Activated CD4-positive, CD25-positive, alpha-beta regulatory T cell treated with anti-CD3 and anti-CD28 coated beads, Interleukin-2, amount 50 U/mL, for 16 hours (primary cell): ENCODE results near the gene KRT72.

Experiments used
- DNase-seq: peaks from one replicate; pipeline ENCODE4 v3.0.0-alpha.2; 2020; ENCODE audit warnings: low read depth, low spot score

KRT72 gene

DNA sequence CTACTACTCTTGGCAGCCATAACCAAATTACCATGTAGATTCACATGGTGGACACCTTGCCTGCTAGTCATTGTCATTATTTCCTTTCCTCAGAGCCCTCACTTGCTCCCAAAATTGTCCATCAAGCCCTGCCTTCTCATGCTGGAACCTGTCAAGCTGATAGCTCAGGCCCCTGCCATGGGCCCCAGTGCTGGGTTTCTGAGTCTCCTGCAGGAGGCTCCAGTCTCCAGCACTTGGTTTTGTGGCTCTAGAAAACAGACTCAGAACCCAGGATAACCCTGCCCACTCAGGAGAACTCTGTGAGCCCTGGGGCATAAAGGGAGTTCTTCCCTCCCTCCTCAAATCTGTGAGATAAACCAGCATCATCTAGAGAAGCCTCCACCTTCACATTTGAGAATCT is 59.1 kb downstream of the KRT72 start:
- DNase-seq, result no peak

DNA sequence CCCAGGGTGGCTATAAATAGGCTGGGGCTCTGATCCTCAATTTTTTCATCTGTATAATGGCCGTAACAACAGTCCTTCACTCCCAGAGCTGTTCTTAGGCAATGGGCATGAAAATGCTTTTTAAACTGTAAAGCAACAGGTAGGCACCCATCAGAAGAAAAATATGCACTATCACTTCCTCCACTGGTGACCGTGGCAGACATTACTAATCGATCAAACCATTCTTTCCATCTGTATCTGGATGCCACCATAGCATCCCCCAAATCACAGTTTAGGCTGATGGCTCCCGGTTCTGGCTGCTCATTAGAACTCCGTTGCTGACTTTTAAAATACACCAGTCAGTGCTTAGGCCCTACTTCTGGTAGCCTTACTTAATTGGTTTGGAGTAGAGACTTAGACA is 59.6 kb downstream of the KRT72 start:
- no peak for DNase-seq

GRCh38 chr12:52540531-52540930 is 60.7 kb downstream of the KRT72 start:
- DNase-seq, result no peak

GRCh38 chr12:52539821-52540173 is 61.5 kb downstream of the KRT72 start:
- DNase-seq, result no peak

DNA sequence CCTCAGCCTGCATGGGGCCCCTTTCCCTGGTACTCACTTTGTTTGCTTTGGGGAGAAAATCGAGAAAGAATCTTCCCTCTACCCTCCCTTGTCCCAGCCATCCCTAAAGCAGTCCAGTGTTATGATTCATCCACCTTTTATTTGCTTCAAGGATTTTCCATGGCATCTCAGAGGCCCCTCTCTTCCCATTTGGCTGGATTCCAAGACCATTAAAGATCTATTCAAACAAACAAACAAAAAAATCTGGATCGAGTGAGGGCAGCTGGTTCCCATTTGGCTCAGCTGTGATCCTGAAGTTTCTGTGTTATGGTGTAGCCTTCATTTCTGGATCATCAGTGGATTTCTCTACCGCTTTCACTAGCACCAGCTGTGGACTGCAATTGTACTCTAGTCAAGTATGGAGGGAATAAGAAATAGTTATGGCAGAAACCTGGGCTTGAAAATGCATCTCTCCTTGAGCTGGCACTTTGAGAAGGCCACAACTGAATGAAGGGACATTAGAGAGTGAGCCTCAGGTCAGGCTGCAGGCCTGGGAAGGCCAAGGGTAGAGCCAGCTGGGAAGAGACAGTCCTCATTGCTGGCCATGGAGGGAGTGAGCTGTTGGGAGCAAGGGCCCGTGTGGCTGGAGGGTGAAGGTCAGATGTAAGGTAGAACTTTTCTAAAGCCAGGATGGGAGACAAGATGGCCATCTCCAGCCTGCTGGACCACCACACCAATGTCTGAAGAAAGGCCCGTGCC is 62.0 kb downstream of the KRT72 start:
- DNase-seq, result no peak

DNA sequence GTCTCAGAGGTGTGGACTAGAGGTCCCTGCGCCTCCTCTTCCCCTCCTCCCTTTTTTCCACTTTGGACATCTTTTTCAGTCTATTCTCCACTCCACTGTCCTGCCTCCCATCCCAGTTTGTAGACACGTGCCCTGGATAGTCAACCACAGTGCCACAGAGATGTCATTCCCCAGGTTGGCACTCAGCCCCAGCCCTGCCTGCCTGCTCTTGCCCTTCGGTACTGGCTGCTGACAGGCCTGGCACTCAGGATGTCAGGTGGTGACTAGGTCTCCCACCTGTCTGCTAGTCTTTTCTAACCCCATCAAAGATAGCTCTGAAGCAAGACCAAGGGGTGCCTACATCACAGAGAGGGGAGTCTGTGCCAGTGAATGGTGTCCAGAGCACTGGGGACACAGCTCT is 64.2 kb downstream of the KRT72 start:
- no peak for DNase-seq
